ENCODE measurements around the gene SLC34A3. TPM values are rescaled to one million over a fixed set of nuclear protein-coding genes. Genes with fewer than 3 reads are reported as not detected.

The SLC34A3 gene
- total RNA-seq, 4 donors from 2014 or later = not detected

DNA sequence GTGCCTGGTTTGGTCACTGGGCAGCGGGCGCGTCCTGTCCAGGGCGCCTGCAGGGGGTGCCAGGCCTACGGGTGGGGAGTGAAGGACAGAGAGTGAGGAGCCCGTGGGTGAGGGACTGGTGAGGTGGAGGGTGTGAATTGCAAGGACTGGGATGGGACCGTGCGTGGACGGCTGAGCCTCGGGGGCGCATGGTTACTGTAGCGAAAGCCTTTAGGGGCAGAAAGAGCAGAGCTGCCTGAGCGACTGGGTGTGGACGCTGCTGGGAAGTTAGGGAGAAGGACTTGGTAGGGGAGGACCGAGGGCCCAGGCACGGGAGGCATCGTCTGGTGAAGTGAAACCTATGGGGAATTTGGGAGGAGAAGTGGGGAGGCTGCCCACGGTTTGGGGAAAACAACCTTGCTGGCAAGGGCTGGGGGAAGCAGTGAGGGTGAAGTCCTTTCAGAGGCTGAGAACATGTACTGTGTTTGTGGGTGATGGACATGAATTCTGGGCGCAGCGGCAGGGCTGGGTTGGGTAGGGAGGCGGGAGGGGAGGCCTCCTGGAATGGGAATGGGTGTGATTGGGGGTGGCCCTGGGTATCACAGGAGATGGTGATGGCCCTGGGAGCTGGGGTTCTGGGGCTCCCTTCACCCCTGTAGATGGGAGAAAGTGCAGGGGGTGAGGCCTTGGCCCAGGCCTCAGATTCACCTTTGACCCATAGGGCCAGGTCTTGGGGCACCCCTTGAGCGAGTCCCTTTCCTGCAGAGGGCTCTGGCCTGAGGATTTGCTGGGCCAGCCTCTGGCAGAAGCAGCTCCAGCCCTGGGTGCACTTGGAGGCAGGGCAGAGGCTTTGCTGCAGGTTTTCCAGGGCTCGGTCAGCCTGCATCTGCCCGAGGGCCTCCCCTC is 45.1 kb downstream of the SLC34A3 start:
- WGBS, 2 donors (ENCODE audit: low coverage in 1 of 2) = 76 to 83% methylated on average over 16 to 21 of the region's 24 CpGs
- no peak for ATAC-seq
- peaks cover 0 to 47% of the 10 kb centered on the region in 2 donors for H3K36me3 ChIP-seq
- H3K27ac ChIP-seq = peak overlapping the region in 2 of 4 donors; percentile 85
- no peak overlapping the region for H3K4me3 ChIP-seq
- peaks cover 71% of the 10 kb centered on the region for H3K27me3 ChIP-seq
- peaks cover 0 to 34% (median 13%) of the 10 kb centered on the region in 3 donors for H3K4me1 ChIP-seq
- no peaks in the 10 kb centered on the region for H3K9me3 ChIP-seq
- TF ChIP-seq, protein P1, sequence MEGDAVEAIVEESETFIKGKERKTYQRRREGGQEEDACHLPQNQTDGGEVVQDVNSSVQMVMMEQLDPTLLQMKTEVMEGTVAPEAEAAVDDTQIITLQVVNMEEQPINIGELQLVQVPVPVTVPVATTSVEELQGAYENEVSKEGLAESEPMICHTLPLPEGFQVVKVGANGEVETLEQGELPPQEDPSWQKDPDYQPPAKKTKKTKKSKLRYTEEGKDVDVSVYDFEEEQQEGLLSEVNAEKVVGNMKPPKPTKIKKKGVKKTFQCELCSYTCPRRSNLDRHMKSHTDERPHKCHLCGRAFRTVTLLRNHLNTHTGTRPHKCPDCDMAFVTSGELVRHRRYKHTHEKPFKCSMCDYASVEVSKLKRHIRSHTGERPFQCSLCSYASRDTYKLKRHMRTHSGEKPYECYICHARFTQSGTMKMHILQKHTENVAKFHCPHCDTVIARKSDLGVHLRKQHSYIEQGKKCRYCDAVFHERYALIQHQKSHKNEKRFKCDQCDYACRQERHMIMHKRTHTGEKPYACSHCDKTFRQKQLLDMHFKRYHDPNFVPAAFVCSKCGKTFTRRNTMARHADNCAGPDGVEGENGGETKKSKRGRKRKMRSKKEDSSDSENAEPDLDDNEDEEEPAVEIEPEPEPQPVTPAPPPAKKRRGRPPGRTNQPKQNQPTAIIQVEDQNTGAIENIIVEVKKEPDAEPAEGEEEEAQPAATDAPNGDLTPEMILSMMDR (IDR thresholded peaks at IDR 0.05) = no peak
- TF ChIP-seq POLR2A (IDR thresholded peaks at IDR 0.05) (no peak), POLR2AphosphoS5 (IDR thresholded peaks at IDR 0.05) (no peak), EP300 (IDR thresholded peaks at IDR 0.05) (no peak)

DNA sequence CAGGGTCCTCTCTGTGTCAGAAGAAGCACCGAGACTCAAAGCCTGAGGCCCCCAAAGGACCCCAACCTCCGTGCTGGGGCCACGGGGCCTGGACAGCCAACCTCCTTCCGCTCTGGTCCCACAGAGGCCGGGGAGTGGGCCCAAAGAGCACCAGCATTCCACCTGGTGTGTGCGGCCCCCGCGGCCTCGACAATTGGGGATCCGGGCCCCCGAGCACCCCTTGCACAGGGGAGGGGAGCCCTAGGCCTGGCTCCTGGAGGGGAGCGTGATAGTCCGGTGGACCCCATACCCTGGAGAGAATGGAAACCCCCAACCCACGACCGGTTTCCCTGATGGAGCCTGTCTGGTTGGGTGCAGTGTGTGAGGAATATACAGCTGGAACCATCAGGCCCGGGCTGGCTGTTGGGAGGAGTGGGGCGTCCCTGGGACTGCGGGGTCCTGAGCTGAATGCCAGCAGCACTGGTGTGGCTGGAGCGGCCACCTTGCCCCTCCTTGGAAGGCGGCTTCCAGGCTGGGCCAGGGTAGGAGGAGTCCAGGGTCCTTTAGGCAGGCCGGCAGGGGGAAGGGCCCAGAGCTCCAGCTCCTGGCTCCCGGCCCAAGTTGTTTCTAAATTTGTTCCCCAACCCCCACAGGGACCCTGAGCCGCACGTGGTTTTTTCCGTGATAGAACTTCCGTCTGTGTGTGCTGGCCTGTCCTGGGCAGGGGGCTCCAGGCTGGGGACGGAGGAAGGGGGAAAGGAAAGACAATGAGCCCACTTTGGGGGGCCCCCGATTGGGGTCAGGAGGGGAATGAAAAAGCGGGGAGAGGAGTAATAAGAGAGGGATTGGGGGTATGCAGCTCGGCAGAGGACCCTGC is 46.0 kb downstream of the SLC34A3 start:
- peak; percentile 54 for ATAC-seq
- Histone ChIP-seq H3K4me3 (peak overlapping the region in 1 of 2 donors; percentile 53), H3K27me3 (peaks cover 80% of the 10 kb centered on the region), H3K9me3 (no peaks in the 10 kb centered on the region), H3K4me1 (peaks cover 0 to 42% (median 13%) of the 10 kb centered on the region in 3 donors), H3K27ac (peak overlapping the region in 3 of 4 donors; percentile 78 to 85 (median 85)), H3K36me3 (peaks cover 0 to 42% of the 10 kb centered on the region in 2 donors)
- WGBS, 2 donors (ENCODE audit: low coverage in 1 of 2) = 0% methylated on average over 3 of the region's 30 CpGs; no CpG with 5 or more reads in 1 of the 2 donors
- TF ChIP-seq POLR2AphosphoS5 (IDR thresholded peaks at IDR 0.05) = no peak

DNA sequence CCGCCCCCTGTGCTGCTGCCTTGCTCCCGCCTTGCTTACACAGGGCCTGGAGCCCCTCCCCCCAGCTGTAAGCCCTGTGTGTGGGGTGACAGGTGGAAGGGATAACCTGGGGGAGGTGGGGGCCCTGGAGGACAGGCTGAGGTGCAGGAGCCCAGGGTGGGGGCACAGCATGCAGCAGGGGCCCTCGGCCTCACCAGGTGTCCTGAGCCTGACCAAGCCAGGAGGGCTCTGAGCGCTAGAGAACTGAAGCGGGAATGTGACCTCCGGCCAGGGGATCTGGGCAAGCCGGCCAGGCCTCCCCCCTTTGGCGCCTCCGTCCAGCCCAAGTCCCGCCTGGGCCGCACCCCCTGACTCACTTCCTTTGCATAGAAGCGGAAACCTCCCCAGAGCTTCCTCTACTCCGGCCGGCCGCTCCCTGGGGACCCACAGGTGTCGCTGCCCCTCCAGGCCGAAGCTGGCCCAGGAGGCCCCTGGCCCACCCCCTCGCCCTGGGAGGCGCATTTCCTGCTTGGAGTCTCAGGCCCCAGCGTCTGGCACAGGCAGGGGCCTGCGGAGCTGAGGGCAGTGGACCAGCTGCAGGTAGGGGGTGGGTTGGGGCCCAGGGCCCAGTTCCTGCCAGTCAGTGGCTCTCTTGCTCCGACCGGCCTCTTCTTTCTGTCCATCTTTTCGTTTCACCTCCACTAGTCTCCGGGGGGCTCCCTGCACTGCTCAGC is 46.8 kb downstream of the SLC34A3 start, which contains the start of gene TOR4A:
Gene TOR4A, plus strand, starts transcription at position 398 of the 713 bp plus-strand sequence. CDS start 964 bp downstream, outside the sequence.
- peak; percentile 83 for ATAC-seq

DNA sequence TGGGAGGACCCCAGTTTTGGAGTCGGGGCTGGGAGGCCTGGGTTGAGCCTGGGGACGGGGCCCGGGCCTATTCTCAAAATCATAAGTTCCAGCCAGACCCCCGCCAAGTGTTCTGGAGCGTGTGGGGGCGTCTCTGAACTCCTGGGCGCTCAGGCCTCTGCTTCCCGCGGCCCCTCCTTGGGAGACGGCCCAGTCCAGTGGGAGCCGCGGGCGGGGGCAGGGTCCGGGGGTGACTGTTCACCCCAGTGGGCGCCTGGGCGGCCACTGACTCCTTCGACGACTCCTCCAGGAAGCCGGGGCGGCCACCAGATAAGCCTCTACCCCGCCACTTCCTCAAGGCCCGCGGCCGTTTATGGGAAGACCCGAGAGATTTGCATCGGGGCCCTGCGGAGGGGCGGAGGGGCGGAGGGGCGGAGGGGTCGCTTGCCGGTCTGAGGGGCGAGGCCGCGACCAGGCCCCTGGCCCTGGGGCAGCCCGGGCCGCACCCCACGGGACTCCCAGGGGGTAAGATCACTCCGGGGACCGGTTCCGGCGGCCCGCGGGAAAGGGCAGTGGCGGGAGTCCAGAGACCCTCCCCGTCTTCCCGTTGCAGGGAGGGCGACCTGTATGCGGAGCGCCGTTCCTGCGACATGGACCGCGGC is 47.5 kb downstream of the SLC34A3 start:
- Histone ChIP-seq H3K36me3 (peaks cover 0 to 27% of the 10 kb centered on the region in 2 donors), H3K4me3 (peak overlapping the region; percentile 21 to 53), H3K27ac (peak overlapping the region in 3 of 4 donors; percentile 78 to 85 (median 85)), H3K4me1 (peaks cover 0 to 42% (median 13%) of the 10 kb centered on the region in 3 donors), H3K9me3 (no peaks in the 10 kb centered on the region), H3K27me3 (peaks cover 86% of the 10 kb centered on the region)
- no peak for ATAC-seq
- TF ChIP-seq POLR2AphosphoS5 (IDR thresholded peaks at IDR 0.05) = no peak
- TF ChIP-seq, protein P1 (IDR thresholded peaks at IDR 0.05) = no peak
- no peak for TF ChIP-seq POLR2A (IDR thresholded peaks at IDR 0.05)
- no peak for TF ChIP-seq EP300 (IDR thresholded peaks at IDR 0.05)
- WGBS, 2 donors (ENCODE audit: low coverage in 1 of 2) = no CpG with 5 or more reads among the region's 54 CpGs

More for the DNA sequence above, 46.8 kb downstream of the SLC34A3 start, which contains the start of gene TOR4A:
- Histone ChIP-seq H3K27ac (peak within 1 kb of the TSS in 3 of 4 donors; percentile 78 to 85 (median 85)), H3K27me3 (peaks cover 86% of the 10 kb centered on the region), H3K9me3 (no peaks in the 10 kb centered on the region), H3K4me3 (peak within 1 kb of the TSS; percentile 21 to 53), H3K4me1 (peaks cover 0 to 42% (median 13%) of the 10 kb centered on the region in 3 donors), H3K36me3 (peaks cover 0 to 34% of the 10 kb centered on the region in 2 donors)
- TF ChIP-seq EP300 (IDR thresholded peaks at IDR 0.05) = no peak
- TF ChIP-seq, protein P1 (IDR thresholded peaks at IDR 0.05) = peak in 1 of 4 experiments; percentile 16
- TF ChIP-seq POLR2A (IDR thresholded peaks at IDR 0.05) = peak; percentile 23 to 24
- peak; percentile 32 for TF ChIP-seq POLR2AphosphoS5 (IDR thresholded peaks at IDR 0.05)
- 35% methylated on average over 3 of the region's 25 CpGs; no CpG with 5 or more reads in 1 of the 2 donors for WGBS, 2 donors (ENCODE audit: low coverage in 1 of 2)
